Measurements from ENCODE around the gene BNIP5.

DNA sequence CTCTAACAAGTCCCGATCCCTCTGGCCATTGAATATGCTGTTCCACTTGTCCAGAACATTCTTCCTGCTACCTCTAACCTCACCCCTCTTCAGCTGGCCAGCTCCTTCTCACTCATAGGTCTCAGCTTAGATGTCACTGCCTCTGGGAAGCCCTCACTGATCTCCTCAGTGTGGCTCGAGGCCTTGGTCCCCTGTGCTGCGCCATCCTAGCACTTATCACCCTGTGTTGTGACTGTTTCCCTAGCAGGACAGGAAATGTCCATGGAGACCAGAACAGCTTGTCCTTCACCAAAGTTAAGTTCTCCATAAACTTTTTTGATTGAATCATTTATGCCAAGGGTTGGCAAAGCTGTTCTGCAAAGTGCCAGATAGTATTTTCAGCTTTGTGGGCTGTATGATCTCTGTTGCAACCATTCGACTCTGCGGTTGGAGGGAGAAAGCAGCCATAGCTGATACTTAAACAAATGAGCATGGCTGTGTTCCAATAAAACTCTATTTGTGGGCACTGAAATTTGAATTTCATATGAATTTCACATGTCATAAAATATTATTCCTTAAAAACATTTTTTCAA lies 6.5 kb upstream of the BNIP5 start:
- TF ChIP-seq GATA2 (IDR thresholded peaks at IDR 0.05; ENCODE audit: low read depth, low read length), result no peak
- no peak for TF ChIP-seq GATA3 (IDR thresholded peaks at IDR 0.05; ENCODE audit: low read depth, low read length)
